HG02623 (cell line): ENCODE measurements around the gene KRT16.
"Not testable (repeated sequence)": the region's sequence is repeated elsewhere in the genome, so short reads cannot be mapped to it uniquely, and the experiment has no call there.

ENCODE experiments used
- ATAC-seq: cut with Tn5 transposase; IDR thresholded peaks from one replicate; pipeline ENCODE4 v1.9.1; 2021; ENCODE audit warnings: moderate library complexity; ENCODE audit not compliant: unreplicated experiment

The KRT16 gene

GRCh38 chr17:41617136-41617535 lies 4.6 kb upstream of the KRT16 start:
- ATAC-seq, result no peak

GRCh38 chr17:41616486-41616885 lies 3.9 kb upstream of the KRT16 start:
- not testable (repeated sequence) for ATAC-seq

GRCh38 chr17:41615454-41615853 lies 2.9 kb upstream of the KRT16 start:
- ATAC-seq, result no peak

GRCh38 chr17:41614767-41615166 lies 2.2 kb upstream of the KRT16 start:
- ATAC-seq, result not testable (repeated sequence)

- ATAC-seq, result no peak
These were observed 1.5 kb upstream of the KRT16 start for GRCh38 chr17:41614098-41614497.

- ATAC-seq, result no peak
These were observed 913 bp upstream of the KRT16 start for GRCh38 chr17:41613277-41614082.

GRCh38 chr17:41610965-41611640 lies 1.5 kb downstream of the KRT16 start:
- no peak for ATAC-seq

- ATAC-seq, result not testable (repeated sequence)
These were observed 2.5 kb downstream of the KRT16 start for GRCh38 chr17:41610061-41610517.

- ATAC-seq, result not testable (repeated sequence)
These were observed 5.6 kb downstream of the KRT16 start for GRCh38 chr17:41606930-41607329.

- no peak for ATAC-seq
These were observed 10.0 kb downstream of the KRT16 start for GRCh38 chr17:41602524-41602923.

- no peak for ATAC-seq
These were observed 12.2 kb downstream of the KRT16 start for GRCh38 chr17:41600318-41600717.

GRCh38 chr17:41599680-41600079 lies 12.9 kb downstream of the KRT16 start:
- ATAC-seq, result no peak

- no peak for ATAC-seq
These were observed 17.0 kb downstream of the KRT16 start for GRCh38 chr17:41595585-41595984.

- no peak for ATAC-seq
These were observed 18.1 kb downstream of the KRT16 start for GRCh38 chr17:41594363-41594915.

- ATAC-seq, result no peak
These were observed 19.1 kb downstream of the KRT16 start for GRCh38 chr17:41593306-41593981.

- no peak for ATAC-seq
These were observed 19.8 kb downstream of the KRT16 start for GRCh38 chr17:41592601-41593305.

GRCh38 chr17:41589301-41589700 lies 23.3 kb downstream of the KRT16 start:
- ATAC-seq, result no peak

GRCh38 chr17:41588126-41588810 lies 24.3 kb downstream of the KRT16 start:
- no peak for ATAC-seq

- no peak for ATAC-seq
These were observed 25.6 kb downstream of the KRT16 start, which contains the start of gene KRT14 for GRCh38 chr17:41586863-41587495. Gene KRT14, minus strand, starts transcription at chr17:41586895. Its CDS starts 61 bp downstream, at chr17:41586834.
